DMS53 treated with DMSO at 0.1 percent for 48 hours (cell line): ENCODE data around the gene HDAC1.

Experiments
- DNase-seq: peaks from one replicate; lab custom pipeline; 2025; ENCODE audit not compliant: unreplicated experiment; lab: John Stamatoyannopoulos, UW

The HDAC1 gene

GRCh38 chr1:32365445-32365844 lies 73.6 kb downstream of the HDAC1 start:
- DNase-seq = no peak

- no peak for DNase-seq
Measured at GRCh38 chr1:32367912-32368635, 76.2 kb downstream of the HDAC1 start.

GRCh38 chr1:32372149-32372756 lies 80.4 kb downstream of the HDAC1 start:
- DNase-seq = no peak

GRCh38 chr1:32373996-32374592 lies 82.2 kb downstream of the HDAC1 start:
- DNase-seq = no peak

- no peak for DNase-seq
Measured at GRCh38 chr1:32376199-32376598, 84.3 kb downstream of the HDAC1 start.

GRCh38 chr1:32377541-32378220 lies 85.8 kb downstream of the HDAC1 start:
- no peak for DNase-seq

- DNase-seq = no peak
Measured at GRCh38 chr1:32380057-32380456, 88.2 kb downstream of the HDAC1 start.
